ENCODE data around the gene NCEH1. TPM values are rescaled to one million over a fixed set of nuclear protein-coding genes. Genes with fewer than 3 reads are reported as not detected.

Gene NCEH1
- total RNA-seq, 1 experiment from 2014 or later, result 4.5 TPM

DNA sequence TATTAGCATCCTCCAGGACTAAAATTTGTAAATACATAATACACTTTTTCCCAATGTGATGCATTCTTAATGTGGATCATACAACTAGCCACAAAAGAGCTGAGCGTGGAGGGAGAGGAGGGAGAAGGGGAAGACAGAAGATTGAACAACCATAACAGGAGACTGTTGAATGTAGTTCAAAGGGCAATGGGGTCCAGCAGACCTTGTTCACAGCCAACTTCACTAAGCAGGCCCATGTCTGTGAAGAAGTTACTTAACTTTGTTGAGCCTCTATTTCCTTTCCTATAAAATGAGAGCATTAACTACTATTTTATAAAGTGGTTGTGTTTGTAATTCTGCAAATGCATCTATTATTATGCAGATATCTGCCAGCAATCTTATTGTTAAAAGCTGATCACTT, 13.3 kb downstream of the NCEH1 start:
- CTCF ChIA-PET, result interaction anchor here (1.2 to 1.9 kb wide), 2 partner anchors 24 to 53 kb away, joined by 5 read pairs; partner anchors contain the start of gene ECT2
- H3K9me3 Mint-ChIP-seq, result no peaks in the 10 kb centered on the region
- POLR2A ChIA-PET, result no interaction called here

More for the DNA sequence above, 13.3 kb downstream of the NCEH1 start:
- peaks cover 25% of the 10 kb centered on the region for H3K4me1 Mint-ChIP-seq
- H3K27ac Mint-ChIP-seq, result no peak overlapping the region
- ATAC-seq (no peak), DNase-seq (ENCODE audit: low spot score) (no peak)
- no peaks in the 10 kb centered on the region for H3K27me3 Mint-ChIP-seq (ENCODE audit: low read depth)
- no peak overlapping the region for H3K4me3 Mint-ChIP-seq
- TF ChIP-seq, protein P1, sequence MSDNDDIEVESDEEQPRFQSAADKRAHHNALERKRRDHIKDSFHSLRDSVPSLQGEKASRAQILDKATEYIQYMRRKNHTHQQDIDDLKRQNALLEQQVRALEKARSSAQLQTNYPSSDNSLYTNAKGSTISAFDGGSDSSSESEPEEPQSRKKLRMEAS (CRISPR knock-in tag; IDR thresholded peaks at IDR 0.05), result no peak
- TF ChIP-seq, protein P2, sequence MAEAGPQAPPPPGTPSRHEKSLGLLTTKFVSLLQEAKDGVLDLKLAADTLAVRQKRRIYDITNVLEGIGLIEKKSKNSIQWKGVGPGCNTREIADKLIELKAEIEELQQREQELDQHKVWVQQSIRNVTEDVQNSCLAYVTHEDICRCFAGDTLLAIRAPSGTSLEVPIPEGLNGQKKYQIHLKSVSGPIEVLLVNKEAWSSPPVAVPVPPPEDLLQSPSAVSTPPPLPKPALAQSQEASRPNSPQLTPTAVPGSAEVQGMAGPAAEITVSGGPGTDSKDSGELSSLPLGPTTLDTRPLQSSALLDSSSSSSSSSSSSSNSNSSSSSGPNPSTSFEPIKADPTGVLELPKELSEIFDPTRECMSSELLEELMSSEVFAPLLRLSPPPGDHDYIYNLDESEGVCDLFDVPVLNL (CRISPR knock-in tag; IDR thresholded peaks at IDR 0.05; ENCODE audit: borderline replicate concordance, low read depth), result no peak
- TF ChIP-seq GRHL2 (CRISPR knock-in tag; IDR thresholded peaks at IDR 0.05; ENCODE audit: insufficient replicate concordance, severe bottlenecking) (no peak), FOXK1 (CRISPR knock-in tag; IDR thresholded peaks at IDR 0.05) (no peak), CREM (CRISPR knock-in tag; IDR thresholded peaks at IDR 0.05) (no peak), JUN (CRISPR knock-in tag; IDR thresholded peaks at IDR 0.05) (no peak), NFYB (CRISPR knock-in tag; conservative IDR thresholded peaks at IDR 0.05; ENCODE audit: low read depth) (no peak), NR3C1 (CRISPR knock-in tag; conservative IDR thresholded peaks at IDR 0.05; ENCODE audit: low read depth) (no peak), NR1H2 (CRISPR knock-in tag; IDR thresholded peaks at IDR 0.05) (no peak), HMGA2 (CRISPR knock-in tag; IDR thresholded peaks at IDR 0.05) (no peak), KAT7 (CRISPR knock-in tag; IDR thresholded peaks at IDR 0.05; ENCODE audit: borderline replicate concordance) (no peak), OVOL2 (CRISPR knock-in tag; IDR thresholded peaks at IDR 0.05; ENCODE audit: borderline replicate concordance) (no peak)
- TF ChIP-seq, protein P3, sequence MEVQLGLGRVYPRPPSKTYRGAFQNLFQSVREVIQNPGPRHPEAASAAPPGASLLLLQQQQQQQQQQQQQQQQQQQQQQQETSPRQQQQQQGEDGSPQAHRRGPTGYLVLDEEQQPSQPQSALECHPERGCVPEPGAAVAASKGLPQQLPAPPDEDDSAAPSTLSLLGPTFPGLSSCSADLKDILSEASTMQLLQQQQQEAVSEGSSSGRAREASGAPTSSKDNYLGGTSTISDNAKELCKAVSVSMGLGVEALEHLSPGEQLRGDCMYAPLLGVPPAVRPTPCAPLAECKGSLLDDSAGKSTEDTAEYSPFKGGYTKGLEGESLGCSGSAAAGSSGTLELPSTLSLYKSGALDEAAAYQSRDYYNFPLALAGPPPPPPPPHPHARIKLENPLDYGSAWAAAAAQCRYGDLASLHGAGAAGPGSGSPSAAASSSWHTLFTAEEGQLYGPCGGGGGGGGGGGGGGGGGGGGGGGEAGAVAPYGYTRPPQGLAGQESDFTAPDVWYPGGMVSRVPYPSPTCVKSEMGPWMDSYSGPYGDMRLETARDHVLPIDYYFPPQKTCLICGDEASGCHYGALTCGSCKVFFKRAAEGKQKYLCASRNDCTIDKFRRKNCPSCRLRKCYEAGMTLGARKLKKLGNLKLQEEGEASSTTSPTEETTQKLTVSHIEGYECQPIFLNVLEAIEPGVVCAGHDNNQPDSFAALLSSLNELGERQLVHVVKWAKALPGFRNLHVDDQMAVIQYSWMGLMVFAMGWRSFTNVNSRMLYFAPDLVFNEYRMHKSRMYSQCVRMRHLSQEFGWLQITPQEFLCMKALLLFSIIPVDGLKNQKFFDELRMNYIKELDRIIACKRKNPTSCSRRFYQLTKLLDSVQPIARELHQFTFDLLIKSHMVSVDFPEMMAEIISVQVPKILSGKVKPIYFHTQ (CRISPR knock-in tag; IDR thresholded peaks at IDR 0.05), result no peak
- TF ChIP-seq, protein P4, sequence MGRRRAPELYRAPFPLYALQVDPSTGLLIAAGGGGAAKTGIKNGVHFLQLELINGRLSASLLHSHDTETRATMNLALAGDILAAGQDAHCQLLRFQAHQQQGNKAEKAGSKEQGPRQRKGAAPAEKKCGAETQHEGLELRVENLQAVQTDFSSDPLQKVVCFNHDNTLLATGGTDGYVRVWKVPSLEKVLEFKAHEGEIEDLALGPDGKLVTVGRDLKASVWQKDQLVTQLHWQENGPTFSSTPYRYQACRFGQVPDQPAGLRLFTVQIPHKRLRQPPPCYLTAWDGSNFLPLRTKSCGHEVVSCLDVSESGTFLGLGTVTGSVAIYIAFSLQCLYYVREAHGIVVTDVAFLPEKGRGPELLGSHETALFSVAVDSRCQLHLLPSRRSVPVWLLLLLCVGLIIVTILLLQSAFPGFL (CRISPR knock-in tag; IDR thresholded peaks at IDR 0.05; ENCODE audit: borderline replicate concordance), result no peak
- TF ChIP-seq, protein P5, sequence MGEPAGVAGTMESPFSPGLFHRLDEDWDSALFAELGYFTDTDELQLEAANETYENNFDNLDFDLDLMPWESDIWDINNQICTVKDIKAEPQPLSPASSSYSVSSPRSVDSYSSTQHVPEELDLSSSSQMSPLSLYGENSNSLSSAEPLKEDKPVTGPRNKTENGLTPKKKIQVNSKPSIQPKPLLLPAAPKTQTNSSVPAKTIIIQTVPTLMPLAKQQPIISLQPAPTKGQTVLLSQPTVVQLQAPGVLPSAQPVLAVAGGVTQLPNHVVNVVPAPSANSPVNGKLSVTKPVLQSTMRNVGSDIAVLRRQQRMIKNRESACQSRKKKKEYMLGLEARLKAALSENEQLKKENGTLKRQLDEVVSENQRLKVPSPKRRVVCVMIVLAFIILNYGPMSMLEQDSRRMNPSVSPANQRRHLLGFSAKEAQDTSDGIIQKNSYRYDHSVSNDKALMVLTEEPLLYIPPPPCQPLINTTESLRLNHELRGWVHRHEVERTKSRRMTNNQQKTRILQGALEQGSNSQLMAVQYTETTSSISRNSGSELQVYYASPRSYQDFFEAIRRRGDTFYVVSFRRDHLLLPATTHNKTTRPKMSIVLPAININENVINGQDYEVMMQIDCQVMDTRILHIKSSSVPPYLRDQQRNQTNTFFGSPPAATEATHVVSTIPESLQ (CRISPR knock-in tag; IDR thresholded peaks at IDR 0.05), result no peak
- TF ChIP-seq, protein P6, sequence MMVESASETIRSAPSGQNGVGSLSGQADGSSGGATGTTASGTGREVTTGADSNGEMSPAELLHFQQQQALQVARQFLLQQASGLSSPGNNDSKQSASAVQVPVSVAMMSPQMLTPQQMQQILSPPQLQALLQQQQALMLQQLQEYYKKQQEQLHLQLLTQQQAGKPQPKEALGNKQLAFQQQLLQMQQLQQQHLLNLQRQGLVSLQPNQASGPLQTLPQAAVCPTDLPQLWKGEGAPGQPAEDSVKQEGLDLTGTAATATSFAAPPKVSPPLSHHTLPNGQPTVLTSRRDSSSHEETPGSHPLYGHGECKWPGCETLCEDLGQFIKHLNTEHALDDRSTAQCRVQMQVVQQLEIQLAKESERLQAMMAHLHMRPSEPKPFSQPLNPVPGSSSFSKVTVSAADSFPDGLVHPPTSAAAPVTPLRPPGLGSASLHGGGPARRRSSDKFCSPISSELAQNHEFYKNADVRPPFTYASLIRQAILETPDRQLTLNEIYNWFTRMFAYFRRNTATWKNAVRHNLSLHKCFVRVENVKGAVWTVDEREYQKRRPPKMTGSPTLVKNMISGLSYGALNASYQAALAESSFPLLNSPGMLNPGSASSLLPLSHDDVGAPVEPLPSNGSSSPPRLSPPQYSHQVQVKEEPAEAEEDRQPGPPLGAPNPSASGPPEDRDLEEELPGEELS (CRISPR knock-in tag; IDR thresholded peaks at IDR 0.05), result no peak
- TF ChIP-seq, protein P7, sequence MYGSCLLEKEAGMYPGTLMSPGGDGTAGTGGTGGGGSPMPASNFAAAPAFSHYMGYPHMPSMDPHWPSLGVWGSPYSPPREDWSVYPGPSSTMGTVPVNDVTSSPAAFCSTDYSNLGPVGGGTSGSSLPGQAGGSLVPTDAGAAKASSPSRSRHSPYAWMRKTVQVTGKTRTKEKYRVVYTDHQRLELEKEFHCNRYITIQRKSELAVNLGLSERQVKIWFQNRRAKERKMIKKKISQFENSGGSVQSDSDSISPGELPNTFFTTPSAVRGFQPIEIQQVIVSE (CRISPR knock-in tag; IDR thresholded peaks at IDR 0.05; ENCODE audit: borderline replicate concordance), result no peak
- TF ChIP-seq, protein P8, sequence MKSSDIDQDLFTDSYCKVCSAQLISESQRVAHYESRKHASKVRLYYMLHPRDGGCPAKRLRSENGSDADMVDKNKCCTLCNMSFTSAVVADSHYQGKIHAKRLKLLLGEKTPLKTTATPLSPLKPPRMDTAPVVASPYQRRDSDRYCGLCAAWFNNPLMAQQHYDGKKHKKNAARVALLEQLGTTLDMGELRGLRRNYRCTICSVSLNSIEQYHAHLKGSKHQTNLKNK (CRISPR knock-in tag; IDR thresholded peaks at IDR 0.05), result no peak
- TF ChIP-seq, protein P9, sequence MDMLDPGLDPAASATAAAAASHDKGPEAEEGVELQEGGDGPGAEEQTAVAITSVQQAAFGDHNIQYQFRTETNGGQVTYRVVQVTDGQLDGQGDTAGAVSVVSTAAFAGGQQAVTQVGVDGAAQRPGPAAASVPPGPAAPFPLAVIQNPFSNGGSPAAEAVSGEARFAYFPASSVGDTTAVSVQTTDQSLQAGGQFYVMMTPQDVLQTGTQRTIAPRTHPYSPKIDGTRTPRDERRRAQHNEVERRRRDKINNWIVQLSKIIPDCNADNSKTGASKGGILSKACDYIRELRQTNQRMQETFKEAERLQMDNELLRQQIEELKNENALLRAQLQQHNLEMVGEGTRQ (CRISPR knock-in tag; IDR thresholded peaks at IDR 0.05), result no peak
- no peaks in the 10 kb centered on the region for H3K36me3 Mint-ChIP-seq
